Hematopoietic multipotent progenitor cell treated with erythropoietin and hydrocortisone succinate and interleukin-3 and kit ligand, for 17 days (in vitro differentiated cells): ENCODE measurements around the gene TANC1.

Experiments
- DNase-seq: peaks from one replicate; pipeline ENCODE4 v3.0.0-alpha.2; 2015; ENCODE audit warnings: low spot score

The TANC1 gene

GRCh38 chr2:158994920-158995676 lies 26.7 kb downstream of the TANC1 start:
- no peak for DNase-seq

- DNase-seq, result no peak
Observed at GRCh38 chr2:158995677-158996049, 27.2 kb downstream of the TANC1 start.

GRCh38 chr2:158996378-158996993 lies 28.0 kb downstream of the TANC1 start:
- DNase-seq, result no peak

DNA sequence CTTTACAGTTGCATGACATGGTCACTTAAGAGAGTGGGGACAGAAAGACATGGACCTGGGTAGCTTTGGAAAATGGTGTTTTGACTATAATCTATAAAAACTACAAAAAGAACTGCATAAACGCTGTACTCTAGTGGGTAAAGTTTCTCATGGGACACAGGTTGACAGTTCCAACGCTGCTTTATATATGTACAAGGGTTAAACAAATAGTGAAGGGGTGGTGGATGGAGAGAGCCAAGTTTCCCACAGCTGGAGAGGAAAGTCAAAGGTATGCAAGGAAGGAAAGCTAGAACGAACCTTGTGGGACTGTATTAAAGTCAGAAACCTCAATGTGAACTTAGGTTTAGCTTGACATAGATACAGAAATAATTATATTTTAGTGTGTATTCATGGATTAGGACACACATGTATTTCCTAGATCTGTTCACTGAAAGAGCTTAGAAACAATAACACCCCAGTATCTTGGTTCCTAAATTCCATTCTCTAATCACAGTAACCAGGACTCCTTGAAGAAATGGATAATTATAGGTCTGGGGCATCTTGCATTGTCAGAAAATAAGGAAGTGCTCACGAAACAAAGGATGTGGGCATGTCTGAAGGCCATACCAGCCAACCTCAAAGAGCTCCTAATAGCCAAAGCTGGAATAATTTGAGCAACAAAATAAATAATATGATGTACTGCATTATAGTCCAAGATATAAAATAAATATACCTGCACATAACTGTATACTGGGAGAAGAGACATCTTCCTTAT lies 28.8 kb downstream of the TANC1 start:
- DNase-seq, result no peak

GRCh38 chr2:158998551-158999248 lies 30.3 kb downstream of the TANC1 start:
- DNase-seq, result no peak

GRCh38 chr2:158999458-158999857 lies 31.0 kb downstream of the TANC1 start:
- DNase-seq, result no peak

DNA sequence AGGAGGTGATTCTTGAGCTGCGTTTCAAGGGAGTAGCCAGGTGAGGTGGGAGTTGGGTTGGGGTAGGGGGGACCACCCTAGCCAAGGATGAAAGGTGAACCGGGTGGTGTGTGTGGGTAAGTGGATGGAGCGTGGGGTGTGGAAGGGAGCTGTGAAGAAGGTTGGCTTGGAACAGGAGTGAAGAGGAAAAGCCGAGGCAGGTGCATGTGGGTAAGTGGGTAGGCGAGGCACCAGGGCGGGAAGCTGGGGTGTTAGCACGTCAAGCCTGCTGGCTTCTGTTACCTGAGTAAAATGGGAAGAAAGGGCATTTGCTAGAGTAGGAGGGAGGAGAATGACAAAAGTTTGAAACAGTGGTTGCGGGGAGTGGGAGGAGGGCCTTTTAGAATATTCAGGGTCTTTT lies 31.6 kb downstream of the TANC1 start:
- no peak for DNase-seq

- no peak for DNase-seq
Observed at GRCh38 chr2:159002462-159003111, 34.1 kb downstream of the TANC1 start.

GRCh38 chr2:159003555-159003954 lies 35.1 kb downstream of the TANC1 start:
- DNase-seq, result no peak

DNA sequence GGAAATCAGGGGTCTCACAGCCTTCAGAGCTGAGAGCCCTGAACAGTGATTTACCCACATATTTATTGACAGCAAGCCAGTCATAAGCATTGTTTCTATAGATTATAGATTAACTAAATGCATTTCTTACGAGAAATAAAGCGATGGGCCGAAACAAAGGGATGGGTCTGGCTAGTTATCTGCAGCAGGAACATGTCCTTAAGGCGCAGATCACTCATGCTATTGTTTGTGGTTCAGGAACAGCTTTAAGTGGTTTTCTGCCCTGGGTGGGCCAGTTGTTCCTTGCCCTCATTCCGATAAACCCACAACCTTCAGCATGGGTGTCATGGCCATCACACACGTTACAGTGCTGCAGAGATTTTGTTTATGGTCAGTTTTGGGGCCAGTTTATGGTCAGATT lies 36.4 kb downstream of the TANC1 start:
- DNase-seq, result no peak

GRCh38 chr2:159009940-159010339 lies 41.5 kb downstream of the TANC1 start:
- no peak for DNase-seq

DNA sequence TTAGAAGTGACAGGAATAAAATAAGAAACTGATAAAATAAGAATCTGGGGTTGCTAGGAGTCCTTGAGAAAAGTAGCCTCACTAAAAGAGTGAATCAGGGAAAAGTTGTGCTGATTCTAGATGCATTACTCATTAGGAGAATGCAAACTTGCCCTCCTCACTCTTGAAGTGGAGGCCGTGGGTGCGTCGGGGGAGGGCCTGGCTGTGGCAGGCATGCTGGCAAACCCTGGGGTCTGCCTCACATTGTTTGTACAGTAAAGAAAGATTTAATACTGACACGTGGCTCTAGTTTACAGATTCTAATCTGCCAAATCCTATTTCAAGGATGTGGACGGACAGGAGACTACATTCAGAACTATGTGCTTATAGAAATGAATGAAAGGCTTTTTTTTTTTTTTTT lies 41.9 kb downstream of the TANC1 start:
- no peak for DNase-seq

- no peak for DNase-seq
Observed at GRCh38 chr2:159010963-159011362, 42.5 kb downstream of the TANC1 start.

- no peak for DNase-seq
Observed at GRCh38 chr2:159012142-159012541, 43.7 kb downstream of the TANC1 start.

GRCh38 chr2:159013103-159013502 lies 44.7 kb downstream of the TANC1 start:
- no peak for DNase-seq

- DNase-seq, result no peak
Observed at GRCh38 chr2:159015174-159015573, 46.7 kb downstream of the TANC1 start.

- DNase-seq, result no peak
Observed at GRCh38 chr2:159015823-159016222, 47.4 kb downstream of the TANC1 start.

GRCh38 chr2:159017837-159018236 lies 49.4 kb downstream of the TANC1 start:
- DNase-seq, result no peak

- DNase-seq, result no peak
Observed at GRCh38 chr2:159019021-159019420, 50.6 kb downstream of the TANC1 start.

- DNase-seq, result no peak
Observed at GRCh38 chr2:159022019-159022418, 53.6 kb downstream of the TANC1 start.

GRCh38 chr2:159026170-159026569 lies 57.7 kb downstream of the TANC1 start:
- DNase-seq, result no peak

DNA sequence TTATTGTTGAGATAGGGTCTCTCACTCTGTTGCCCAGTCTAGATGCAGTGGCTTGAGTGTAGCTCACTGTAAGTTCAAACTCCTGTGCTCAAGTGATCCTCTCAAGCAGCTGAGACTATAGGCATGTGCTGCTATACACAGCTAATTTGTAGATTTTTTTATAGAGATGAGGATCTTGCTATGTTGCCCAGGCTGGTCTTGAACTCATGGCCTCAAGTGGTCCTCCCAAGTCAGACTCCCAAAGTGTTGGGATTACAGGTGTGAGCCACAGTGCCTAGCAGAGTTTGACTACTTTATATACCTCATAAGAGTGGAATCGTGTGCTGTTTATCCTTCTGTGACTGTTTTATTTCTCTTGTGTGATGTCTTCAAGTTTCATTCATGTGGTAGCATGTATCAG lies 60.3 kb downstream of the TANC1 start:
- no peak for DNase-seq
